Adipocyte (in vitro differentiated cells): ENCODE measurements around the gene HLA-DOA.

Experiments used
- DNase-seq: peaks from one replicate; pipeline ENCODE4 v3.0.0-alpha.2; 2015; ENCODE audit warnings: low read depth
- H3K27me3 ChIP-seq: replicated peaks from 2 replicates; pipeline ENCODE4 v1.7.0; 2013; ENCODE audit warnings: mild to moderate bottlenecking, low read length, moderate library complexity; ENCODE audit not compliant: control insufficient read depth, insufficient read depth
- H3K36me3 ChIP-seq: 2 replicates; pipeline ENCODE4 v1.7.0; 2013; ENCODE audit warnings: low read length, mild to moderate bottlenecking, moderate library complexity; ENCODE audit not compliant: control insufficient read depth, insufficient read depth, severe bottlenecking
- H3K4me1 ChIP-seq: 2 replicates; pipeline ENCODE4 v1.7.0; 2013; ENCODE audit warnings: mild to moderate bottlenecking, low read length, moderate library complexity; ENCODE audit not compliant: control insufficient read depth, insufficient read depth
- H3K4me3 ChIP-seq: 2 replicates; pipeline ENCODE4 v1.7.0; 2013; ENCODE audit warnings: mild to moderate bottlenecking, low read length, moderate library complexity
- H3K9ac ChIP-seq: 2 replicates; pipeline ENCODE4 v1.7.0; 2013; ENCODE audit warnings: mild to moderate bottlenecking, low read length, moderate library complexity
- H3K9me3 ChIP-seq: 2 replicates; pipeline ENCODE4 v1.7.0; 2013; ENCODE audit warnings: mild to moderate bottlenecking, low read length, moderate library complexity; ENCODE audit not compliant: control insufficient read depth

Gene HLA-DOA

DNA sequence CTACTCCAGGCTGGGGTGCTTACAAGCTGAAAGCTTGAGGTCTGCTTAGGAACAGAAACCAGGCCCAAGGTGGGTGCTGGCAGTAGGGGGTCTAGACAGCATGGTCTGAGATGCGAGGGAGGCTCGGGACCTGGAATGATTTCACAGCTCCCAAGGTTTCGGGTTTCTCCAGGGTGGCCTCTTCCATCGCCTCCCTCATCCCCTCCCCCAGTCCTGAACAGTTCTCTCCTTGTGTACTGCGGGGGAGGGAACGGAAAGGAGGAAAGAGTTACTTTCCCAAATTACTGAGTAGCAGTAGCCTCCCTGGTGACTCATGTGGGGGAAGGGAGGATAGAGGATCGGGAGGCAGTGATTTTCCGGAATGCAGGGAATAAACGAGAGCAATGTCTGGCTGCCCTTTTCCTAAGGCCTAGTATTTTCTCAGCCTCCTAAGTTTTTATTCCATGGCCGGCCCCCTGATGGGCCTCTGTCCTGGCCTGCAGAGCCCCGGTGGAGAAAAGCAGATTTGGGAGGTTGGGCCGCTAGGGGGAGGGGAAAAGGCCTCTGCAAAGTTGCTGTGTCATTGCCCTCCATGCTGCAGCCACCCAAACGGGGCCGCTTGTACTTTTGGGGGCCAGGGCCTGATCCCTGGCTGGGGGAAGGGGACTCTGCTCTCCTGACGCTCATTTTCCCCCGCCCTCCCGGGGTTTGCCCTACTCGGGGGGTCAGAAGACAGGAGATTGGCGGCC, 39.5 kb downstream of the HLA-DOA start:
- H3K4me3 ChIP-seq = peak overlapping the region; percentile 88
- peaks cover 27% of the 10 kb centered on the region for H3K4me1 ChIP-seq
- H3K9ac ChIP-seq = peak overlapping the region; percentile 100
- H3K9me3 ChIP-seq = no peaks in the 10 kb centered on the region
- peak; percentile 93 for DNase-seq
- H3K36me3 ChIP-seq = peaks cover 23% of the 10 kb centered on the region
- no peaks in the 10 kb centered on the region for H3K27me3 ChIP-seq

DNA sequence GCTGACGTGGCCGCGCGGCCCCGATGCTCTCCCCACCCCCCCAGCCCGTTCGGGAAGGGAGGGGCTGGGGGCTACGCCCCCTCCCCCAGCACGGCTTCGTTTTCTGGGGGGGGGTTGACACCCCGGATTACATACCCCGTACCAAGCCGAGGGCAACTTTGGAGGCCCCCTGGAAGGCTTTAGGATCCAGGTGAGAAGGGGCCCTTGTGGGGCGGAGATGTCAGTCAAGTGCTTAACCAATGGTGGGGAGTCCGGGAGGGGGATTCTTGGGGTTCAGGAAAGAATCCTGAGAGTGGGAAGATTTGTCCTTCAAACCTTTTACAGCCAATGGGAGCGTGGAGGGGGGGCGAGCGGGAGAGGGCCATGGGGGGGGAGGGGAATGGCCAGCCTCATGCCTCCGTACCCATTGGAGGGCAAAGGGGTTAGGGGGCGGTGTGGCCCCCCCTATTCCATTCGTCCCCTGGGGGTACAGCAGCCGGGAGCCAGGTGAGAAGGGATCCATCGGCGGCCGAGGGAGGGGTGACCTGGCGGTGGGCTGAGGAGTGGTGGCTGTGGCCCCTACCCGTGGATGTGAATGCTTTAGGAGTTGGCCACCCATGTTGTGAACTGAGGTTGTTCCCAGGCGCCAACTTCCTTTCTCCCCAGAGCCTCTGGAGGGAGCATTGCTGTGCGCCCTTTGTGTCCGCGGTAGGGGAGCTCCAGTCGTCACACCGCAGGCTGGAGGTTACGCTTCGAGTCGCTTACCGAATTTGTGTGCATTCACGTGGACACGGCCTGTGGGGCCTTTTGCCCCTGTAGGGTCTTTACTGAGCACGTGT, 40.3 kb downstream of the HLA-DOA start:
- Histone ChIP-seq H3K27me3 (no peaks in the 10 kb centered on the region), H3K9ac (peak overlapping the region; percentile 100), H3K4me3 (peak overlapping the region; percentile 88), H3K4me1 (peaks cover 27% of the 10 kb centered on the region), H3K9me3 (no peaks in the 10 kb centered on the region), H3K36me3 (peaks cover 16% of the 10 kb centered on the region)
- DNase-seq = peak; percentile 86

DNA sequence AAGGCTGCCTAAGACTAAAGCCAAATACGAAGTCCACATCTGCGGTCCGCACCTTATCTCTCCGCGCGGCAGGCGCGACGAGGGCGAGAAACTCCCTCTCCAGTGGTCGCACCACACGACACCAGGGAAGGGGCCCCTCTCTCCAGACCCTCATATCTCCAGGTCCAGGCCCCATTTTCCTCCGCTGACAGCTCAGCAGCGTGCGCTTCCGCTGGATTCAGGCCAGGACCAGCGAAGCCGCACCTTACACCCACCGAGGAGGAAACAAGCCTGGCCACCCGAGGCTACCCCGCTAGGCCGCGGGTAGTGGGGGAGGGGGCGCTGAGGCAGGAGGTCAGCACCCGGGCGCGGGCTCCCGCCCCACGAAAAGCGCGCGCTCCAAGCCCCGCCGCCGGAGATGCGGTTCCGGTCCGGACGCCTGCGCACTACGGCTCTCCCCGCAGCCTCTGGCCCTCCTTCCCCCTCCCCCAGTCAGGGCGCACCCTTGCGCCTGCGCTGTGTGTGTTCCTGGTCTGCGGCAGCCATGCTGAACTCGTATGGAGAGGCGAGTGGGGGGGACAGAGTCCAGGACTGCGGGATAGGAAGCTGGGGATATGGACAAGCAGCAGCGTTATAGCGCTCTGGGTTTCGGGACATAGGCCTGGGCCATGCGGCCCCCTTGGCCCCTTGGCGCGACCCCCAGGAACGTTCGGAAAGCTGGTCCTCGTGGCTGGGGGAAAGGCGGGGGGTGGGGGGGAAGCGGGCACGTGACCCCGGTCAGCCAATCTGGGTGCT, 41.1 kb downstream of the HLA-DOA start, which contains the start of gene BRD2:
Gene BRD2, plus strand, starts transcription at position 502 of the 774 bp plus-strand sequence. CDS start 4,305 bp downstream, outside the sequence.
- Histone ChIP-seq H3K27me3 (no peaks in the 10 kb centered on the region), H3K4me3 (peak within 1 kb of the TSS; percentile 88), H3K36me3 (peaks cover 12% of the 10 kb centered on the region), H3K9me3 (no peaks in the 10 kb centered on the region), H3K4me1 (peaks cover 27% of the 10 kb centered on the region), H3K9ac (peak within 1 kb of the TSS; percentile 100)
- DNase-seq = peak; percentile 99

DNA sequence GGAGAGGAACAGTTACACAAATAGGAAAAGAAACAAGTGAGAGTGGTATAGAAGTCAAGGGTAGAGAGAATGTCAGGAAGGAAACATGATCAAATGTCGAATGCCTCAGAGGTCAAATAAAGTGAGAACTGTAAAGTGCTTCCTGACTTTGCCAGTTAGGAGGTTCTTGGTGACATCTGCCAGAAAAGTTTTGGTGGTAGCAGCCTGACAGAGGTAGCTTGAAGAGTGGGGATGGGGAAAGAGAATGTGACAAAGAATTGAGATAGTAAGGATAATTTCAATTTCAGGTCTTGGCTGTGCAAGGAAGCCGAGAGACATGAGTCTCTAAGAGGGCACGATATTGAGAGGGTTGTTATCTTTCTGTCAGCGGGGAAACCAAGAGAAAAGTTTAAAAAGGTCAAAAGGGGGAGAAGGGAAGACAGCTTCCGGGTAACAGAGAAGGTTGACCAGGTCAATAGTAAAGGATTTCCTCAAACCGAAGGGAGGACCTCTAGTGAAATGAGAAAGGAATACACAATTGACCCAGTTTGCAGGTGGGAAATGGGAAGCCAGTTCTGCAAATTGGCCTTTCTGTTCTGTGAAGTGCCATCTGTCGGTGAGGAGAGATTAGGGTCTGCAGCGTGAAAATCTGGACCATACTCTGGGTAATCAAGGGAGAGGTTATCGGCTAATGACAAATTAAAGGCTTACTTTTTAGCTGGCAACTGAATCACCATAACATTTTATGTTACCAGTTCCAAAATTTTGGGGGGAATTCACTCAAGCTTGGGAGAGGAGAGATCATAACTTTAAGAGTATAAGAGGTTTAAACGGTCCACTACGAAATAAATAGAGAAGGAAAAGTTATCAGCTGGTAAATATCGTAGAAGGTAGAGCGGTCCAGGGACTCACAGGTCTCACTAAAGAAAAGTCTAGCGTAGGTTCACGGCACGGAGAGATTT, 42.0 kb downstream of the HLA-DOA start:
- peak overlapping the region; percentile 100 for H3K9ac ChIP-seq
- H3K27me3 ChIP-seq = no peaks in the 10 kb centered on the region
- H3K4me3 ChIP-seq = peak overlapping the region; percentile 88
- no peaks in the 10 kb centered on the region for H3K9me3 ChIP-seq
- H3K36me3 ChIP-seq = peaks cover 3% of the 10 kb centered on the region
- peaks cover 27% of the 10 kb centered on the region for H3K4me1 ChIP-seq
- peak; percentile 70 for DNase-seq

DNA sequence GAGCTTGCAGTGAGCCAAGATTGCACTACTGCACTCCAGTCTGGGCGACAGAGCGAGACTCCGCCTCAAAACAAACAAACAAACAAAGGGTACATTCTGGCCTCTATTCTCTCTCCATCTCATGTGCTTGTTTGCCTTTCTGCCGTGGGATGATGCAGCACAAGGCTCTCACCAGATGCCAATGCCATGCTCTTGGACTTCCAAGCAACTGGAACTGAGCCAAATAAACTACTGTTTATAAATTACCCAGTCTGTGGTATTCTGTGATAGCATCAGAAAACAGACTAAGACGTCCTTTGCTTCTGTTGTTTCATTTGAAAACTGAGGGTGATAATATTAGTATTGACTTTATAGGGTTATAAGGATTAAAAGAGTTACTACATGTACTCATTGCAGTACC, 44.6 kb downstream of the HLA-DOA start:
- H3K4me3 ChIP-seq = no peak overlapping the region
- no peaks in the 10 kb centered on the region for H3K27me3 ChIP-seq
- no peaks in the 10 kb centered on the region for H3K36me3 ChIP-seq
- no peak overlapping the region for H3K9ac ChIP-seq
- no peak for DNase-seq
- H3K4me1 ChIP-seq = peaks cover 31% of the 10 kb centered on the region
- H3K9me3 ChIP-seq = no peaks in the 10 kb centered on the region

DNA sequence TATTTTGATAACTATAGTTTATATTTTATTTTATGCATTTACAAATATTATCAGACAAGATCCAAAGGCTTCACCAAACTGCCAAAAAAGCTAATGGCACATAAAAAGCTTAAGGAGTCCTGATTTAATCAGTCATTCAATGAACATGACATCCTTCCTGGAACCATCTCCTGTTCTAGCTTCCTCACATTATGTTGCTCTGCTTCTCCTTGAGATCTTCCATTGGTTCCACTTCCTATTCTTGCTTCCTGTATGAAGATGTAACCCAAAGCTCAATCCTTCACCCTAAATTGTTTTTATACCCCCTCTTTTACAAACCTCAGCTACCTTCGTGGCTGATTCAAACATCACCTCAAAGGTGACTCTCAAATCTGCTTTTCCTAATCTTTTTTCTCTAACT, 45.5 kb downstream of the HLA-DOA start:
- Histone ChIP-seq H3K36me3 (no peaks in the 10 kb centered on the region), H3K9me3 (no peaks in the 10 kb centered on the region), H3K27me3 (no peaks in the 10 kb centered on the region), H3K4me1 (peaks cover 31% of the 10 kb centered on the region), H3K9ac (no peak overlapping the region), H3K4me3 (no peak overlapping the region)
- no peak for DNase-seq

DNA sequence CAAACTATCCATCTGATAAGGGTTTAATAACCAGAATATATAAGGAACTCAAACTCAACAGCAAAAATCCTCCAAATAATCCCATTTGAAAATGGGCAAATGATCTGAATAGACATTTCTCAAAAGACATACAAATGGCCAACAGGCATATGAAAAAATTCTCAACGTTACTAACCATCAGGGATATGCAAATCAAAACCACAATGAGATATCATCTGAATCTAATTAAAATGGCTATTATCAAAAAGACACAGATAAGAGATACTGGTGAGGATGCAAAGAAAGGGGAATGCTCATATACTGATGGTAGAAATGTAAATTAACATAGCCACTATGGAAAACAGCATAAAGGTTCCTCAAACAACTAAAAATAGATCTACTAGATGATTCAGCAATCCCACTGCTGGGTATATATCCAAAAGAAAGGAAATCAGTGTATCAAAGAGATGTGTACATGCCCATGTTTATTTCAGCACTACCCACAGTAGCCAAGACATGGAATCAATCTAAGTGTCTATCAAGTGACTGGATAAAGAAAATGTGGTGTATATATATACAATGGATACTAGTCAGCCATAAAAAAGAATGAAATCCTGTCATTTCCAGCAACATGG, 47.1 kb downstream of the HLA-DOA start:
- H3K9ac ChIP-seq = no peak overlapping the region
- peaks cover 26% of the 10 kb centered on the region for H3K4me1 ChIP-seq

DNA sequence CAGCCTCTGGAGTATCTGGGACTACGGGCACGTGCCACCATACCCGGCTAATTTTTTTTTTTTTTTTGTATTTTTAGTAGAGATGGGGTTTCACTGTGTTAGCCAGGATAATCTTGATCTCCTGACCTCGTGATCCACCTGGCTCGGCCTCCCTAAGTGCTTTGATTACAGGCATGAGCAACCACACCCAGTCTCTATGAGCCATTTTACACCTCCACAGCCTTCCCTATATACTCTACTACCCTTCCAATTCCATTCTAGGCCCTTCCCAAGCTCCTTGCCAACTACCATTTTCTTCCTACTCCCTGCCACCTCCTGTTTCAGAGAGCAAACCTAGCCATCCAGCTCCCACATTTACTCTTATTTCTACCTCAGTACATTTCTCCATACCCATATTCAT, 48.8 kb downstream of the HLA-DOA start:
- no peak for DNase-seq

More for the DNA sequence above, 47.1 kb downstream of the HLA-DOA start:
- Histone ChIP-seq H3K9me3 (no peaks in the 10 kb centered on the region), H3K36me3 (no peaks in the 10 kb centered on the region), H3K4me3 (no peak overlapping the region), H3K27me3 (no peaks in the 10 kb centered on the region)
- no peak for DNase-seq

DNA sequence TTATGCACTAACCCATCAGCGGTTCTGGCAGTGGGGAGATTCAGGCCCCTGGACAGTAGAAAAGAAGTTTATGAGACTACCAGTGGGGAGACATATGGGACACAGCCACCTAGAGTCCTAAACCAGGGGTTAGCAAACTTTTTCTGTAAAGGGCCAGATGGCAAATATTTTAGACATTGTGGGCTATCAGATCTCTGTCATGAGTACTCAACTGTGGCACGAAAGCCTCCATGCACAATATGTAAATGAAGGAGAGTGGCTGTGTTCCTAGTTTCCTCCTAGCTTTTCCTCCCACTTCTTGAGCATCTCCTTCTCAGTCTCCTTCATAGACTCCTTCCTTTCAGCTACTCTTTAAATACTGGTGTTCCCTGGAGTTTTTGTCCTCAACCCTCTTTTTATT, 53.2 kb downstream of the HLA-DOA start:
- no peaks in the 10 kb centered on the region for H3K27me3 ChIP-seq
- no peaks in the 10 kb centered on the region for H3K9me3 ChIP-seq
- DNase-seq = no peak
- H3K4me3 ChIP-seq = no peak overlapping the region
- no peaks in the 10 kb centered on the region for H3K36me3 ChIP-seq
- no peak overlapping the region for H3K9ac ChIP-seq
- H3K4me1 ChIP-seq = peaks cover 35% of the 10 kb centered on the region

More for the DNA sequence above, 48.8 kb downstream of the HLA-DOA start:
- Histone ChIP-seq H3K36me3 (no peaks in the 10 kb centered on the region), H3K27me3 (no peaks in the 10 kb centered on the region), H3K4me1 (peaks cover 25% of the 10 kb centered on the region), H3K9me3 (no peaks in the 10 kb centered on the region), H3K9ac (no peak overlapping the region), H3K4me3 (no peak overlapping the region)
